ENCODE measurements around the gene PDGFRB.
"Not testable (repeated sequence)": the region's sequence is repeated elsewhere in the genome, so short reads cannot be mapped to it uniquely, and the experiment has no call there.

The PDGFRB gene

GRCh38 chr5:150108711-150109514 is 46.7 kb downstream of the PDGFRB start:
- Mint-ChIP-seq H3K4me1 (ENCODE audit: low read depth) (peaks cover 4% of the 10 kb centered on the region), H3K27ac (no peak overlapping the region), H3K4me3 (no peak overlapping the region), H3K27me3 (ENCODE audit: low read depth) (peaks cover 2% of the 10 kb centered on the region), H3K9me3 (no peaks in the 10 kb centered on the region), H3K36me3 (ENCODE audit: low read depth) (no peaks in the 10 kb centered on the region)
- no peak for DNase-seq (ENCODE audit: low spot score)

DNA sequence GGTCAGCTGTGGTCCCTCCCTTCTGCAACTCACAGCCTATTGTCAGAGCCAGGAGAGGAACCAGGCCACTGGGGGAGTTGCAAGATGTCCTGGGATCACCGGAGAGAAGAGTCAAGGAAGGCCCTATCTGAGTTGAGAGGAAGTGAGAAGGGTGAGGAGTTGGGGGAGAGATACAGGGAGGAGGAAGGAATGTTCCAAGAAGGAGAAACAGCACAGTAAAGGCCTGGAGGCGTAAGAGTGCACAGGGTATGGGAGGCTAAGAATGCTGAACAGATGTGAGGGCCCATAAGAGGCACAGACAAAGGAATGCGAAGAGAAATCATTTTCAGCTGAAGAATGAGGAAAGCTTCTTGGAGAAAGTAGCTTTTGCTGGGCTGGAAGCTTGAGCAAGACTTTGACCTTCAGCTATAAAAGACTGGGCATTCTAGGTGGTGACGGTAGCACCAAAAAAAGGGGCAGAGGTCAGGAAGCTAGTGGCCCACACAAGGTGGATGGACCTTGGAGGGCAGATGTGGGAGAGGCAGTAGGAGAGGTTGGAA is 47.7 kb downstream of the PDGFRB start:
- Mint-ChIP-seq H3K4me3 (no peak overlapping the region), H3K27ac (no peak overlapping the region), H3K4me1 (ENCODE audit: low read depth) (peaks cover 4% of the 10 kb centered on the region), H3K36me3 (ENCODE audit: low read depth) (no peaks in the 10 kb centered on the region), H3K27me3 (ENCODE audit: low read depth) (peaks cover 2% of the 10 kb centered on the region), H3K9me3 (no peaks in the 10 kb centered on the region)
- DNase-seq (ENCODE audit: low spot score) = no peak

GRCh38 chr5:150106674-150107426 is 48.8 kb downstream of the PDGFRB start:
- no peak overlapping the region for H3K4me3 Mint-ChIP-seq

GRCh38 chr5:150105928-150106615 is 49.6 kb downstream of the PDGFRB start:
- no peak for DNase-seq (ENCODE audit: low spot score)
- no peak overlapping the region for H3K4me3 Mint-ChIP-seq
- no peak overlapping the region for H3K27ac Mint-ChIP-seq
- H3K27me3 Mint-ChIP-seq (ENCODE audit: low read depth) = peaks cover 2% of the 10 kb centered on the region
- no peaks in the 10 kb centered on the region for H3K36me3 Mint-ChIP-seq (ENCODE audit: low read depth)
- H3K4me1 Mint-ChIP-seq (ENCODE audit: low read depth) = peaks cover 4% of the 10 kb centered on the region
- no peaks in the 10 kb centered on the region for H3K9me3 Mint-ChIP-seq

More at GRCh38 chr5:150106674-150107426, 48.8 kb downstream of the PDGFRB start:
- Mint-ChIP-seq H3K27me3 (ENCODE audit: low read depth) (peaks cover 2% of the 10 kb centered on the region), H3K9me3 (no peaks in the 10 kb centered on the region), H3K27ac (no peak overlapping the region), H3K36me3 (ENCODE audit: low read depth) (no peaks in the 10 kb centered on the region), H3K4me1 (ENCODE audit: low read depth) (peaks cover 4% of the 10 kb centered on the region)
- DNase-seq (ENCODE audit: low spot score) = no peak

- peaks cover 4% of the 10 kb centered on the region for H3K4me1 Mint-ChIP-seq (ENCODE audit: low read depth)
- H3K4me3 Mint-ChIP-seq = no peak overlapping the region
- H3K9me3 Mint-ChIP-seq = no peaks in the 10 kb centered on the region
- no peaks in the 10 kb centered on the region for H3K36me3 Mint-ChIP-seq (ENCODE audit: low read depth)
- no peak overlapping the region for H3K27ac Mint-ChIP-seq
- DNase-seq (ENCODE audit: low spot score) = no peak
- H3K27me3 Mint-ChIP-seq (ENCODE audit: low read depth) = peaks cover 5% of the 10 kb centered on the region
Observed at GRCh38 chr5:150104550-150104870, 51.1 kb downstream of the PDGFRB start.

GRCh38 chr5:150103678-150104549 is 51.7 kb downstream of the PDGFRB start:
- no peaks in the 10 kb centered on the region for H3K36me3 Mint-ChIP-seq (ENCODE audit: low read depth)
- H3K4me1 Mint-ChIP-seq (ENCODE audit: low read depth) = peaks cover 4% of the 10 kb centered on the region
- no peak overlapping the region for H3K4me3 Mint-ChIP-seq
- DNase-seq (ENCODE audit: low spot score) = no peak
- H3K27me3 Mint-ChIP-seq (ENCODE audit: low read depth) = peaks cover 6% of the 10 kb centered on the region
- H3K9me3 Mint-ChIP-seq = no peaks in the 10 kb centered on the region
- H3K27ac Mint-ChIP-seq = no peak overlapping the region

DNA sequence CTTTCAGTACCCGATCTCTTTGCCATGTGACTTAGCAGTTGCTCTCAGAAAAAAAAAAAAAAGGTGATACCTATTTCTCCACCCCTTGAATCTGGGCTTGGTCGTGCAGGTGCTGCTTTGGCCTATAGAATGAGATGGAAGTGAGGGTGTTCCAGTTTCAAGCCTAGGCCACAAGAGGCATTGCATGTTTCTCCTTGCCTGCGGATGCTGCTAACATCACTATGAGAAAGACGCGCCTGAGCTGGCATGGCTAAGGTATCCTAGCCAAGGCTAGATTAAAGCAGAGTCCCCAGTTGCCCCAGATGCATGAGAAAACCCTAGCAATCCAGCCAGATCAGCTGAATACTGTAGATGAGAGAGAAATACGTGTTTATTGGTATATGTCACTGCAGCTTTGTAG is 54.6 kb downstream of the PDGFRB start:
- Mint-ChIP-seq H3K4me1 (ENCODE audit: low read depth) (peaks cover 1% of the 10 kb centered on the region), H3K27ac (no peak overlapping the region), H3K4me3 (no peak overlapping the region), H3K36me3 (ENCODE audit: low read depth) (no peaks in the 10 kb centered on the region), H3K9me3 (no peaks in the 10 kb centered on the region), H3K27me3 (ENCODE audit: low read depth) (peaks cover 23% of the 10 kb centered on the region)
- no peak for DNase-seq (ENCODE audit: low spot score)

GRCh38 chr5:150097152-150097551 is 58.5 kb downstream of the PDGFRB start:
- no peak for DNase-seq (ENCODE audit: low spot score)
- H3K27ac Mint-ChIP-seq = no peak overlapping the region
- no peak overlapping the region for H3K4me3 Mint-ChIP-seq
- peaks cover 1% of the 10 kb centered on the region for H3K4me1 Mint-ChIP-seq (ENCODE audit: low read depth)
- no peaks in the 10 kb centered on the region for H3K36me3 Mint-ChIP-seq (ENCODE audit: low read depth)
- peaks cover 32% of the 10 kb centered on the region for H3K27me3 Mint-ChIP-seq (ENCODE audit: low read depth)
- H3K9me3 Mint-ChIP-seq = no peaks in the 10 kb centered on the region

- no peak overlapping the region for H3K27ac Mint-ChIP-seq
Observed at GRCh38 chr5:150092159-150092787, 63.4 kb downstream of the PDGFRB start.

GRCh38 chr5:150085950-150086715 is 69.5 kb downstream of the PDGFRB start, which contains the start of gene CSF1R:
Gene CSF1R, minus strand, starts transcription at chr5:150086554. Its CDS starts 127 bp downstream, at chr5:150086427.
- peaks cover 3% of the 10 kb centered on the region for H3K4me1 Mint-ChIP-seq (ENCODE audit: low read depth)
- no peak within 1 kb of the TSS for H3K4me3 Mint-ChIP-seq
- no peak for DNase-seq (ENCODE audit: low spot score)
- H3K27ac Mint-ChIP-seq = no peak within 1 kb of the TSS
- H3K9me3 Mint-ChIP-seq = no peaks in the 10 kb centered on the region
- H3K36me3 Mint-ChIP-seq (ENCODE audit: low read depth) = no peaks in the 10 kb centered on the region
- H3K27me3 Mint-ChIP-seq (ENCODE audit: low read depth) = peaks cover 27% of the 10 kb centered on the region

More at GRCh38 chr5:150092159-150092787, 63.4 kb downstream of the PDGFRB start:
- peaks cover 1% of the 10 kb centered on the region for H3K4me1 Mint-ChIP-seq (ENCODE audit: low read depth)
- H3K4me3 Mint-ChIP-seq = no peak overlapping the region
- no peaks in the 10 kb centered on the region for H3K9me3 Mint-ChIP-seq
- peaks cover 32% of the 10 kb centered on the region for H3K27me3 Mint-ChIP-seq (ENCODE audit: low read depth)
- H3K36me3 Mint-ChIP-seq (ENCODE audit: low read depth) = no peaks in the 10 kb centered on the region
- no peak for DNase-seq (ENCODE audit: low spot score)

DNA sequence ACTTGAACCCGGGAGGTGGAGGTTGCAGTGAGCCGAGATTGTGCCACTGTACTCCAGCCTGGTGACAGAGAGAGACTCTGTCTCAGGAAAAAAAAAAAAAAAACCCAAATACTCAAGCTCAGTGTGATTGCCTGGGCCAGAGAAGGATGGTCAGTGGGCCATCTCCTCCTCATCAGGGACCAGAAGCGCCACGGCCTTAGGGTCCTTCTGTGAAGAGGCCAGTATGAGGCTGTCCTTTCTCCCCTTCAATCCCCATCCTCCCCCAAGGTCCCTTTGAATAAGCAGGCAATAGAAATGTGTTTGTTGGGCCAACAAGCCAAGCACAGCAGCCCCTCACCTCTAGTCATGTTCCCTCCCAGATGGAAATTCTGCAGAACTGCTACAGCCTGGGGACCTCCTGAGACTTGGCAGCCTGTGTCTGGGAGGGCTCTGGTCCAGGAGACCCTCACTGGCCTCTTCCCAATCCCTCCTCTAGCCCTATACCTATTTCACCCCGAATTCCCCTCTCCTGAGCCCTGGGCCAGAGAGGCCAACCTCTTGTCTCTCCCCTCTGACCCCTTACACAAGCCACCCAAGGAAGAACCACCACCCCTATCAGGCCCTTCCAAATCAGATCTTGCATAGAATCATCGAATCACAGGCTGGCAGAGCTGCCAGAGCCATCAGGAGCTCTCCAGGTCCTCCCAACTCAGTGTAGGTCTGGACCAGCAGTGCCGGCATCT is 70.3 kb downstream of the PDGFRB start:
- DNase-seq (ENCODE audit: low spot score) = no peak
- Mint-ChIP-seq H3K27ac (no peak overlapping the region), H3K36me3 (ENCODE audit: low read depth) (no peaks in the 10 kb centered on the region), H3K27me3 (ENCODE audit: low read depth) (peaks cover 23% of the 10 kb centered on the region), H3K9me3 (no peaks in the 10 kb centered on the region), H3K4me3 (no peak overlapping the region), H3K4me1 (ENCODE audit: low read depth) (peaks cover 3% of the 10 kb centered on the region)

- not testable (repeated sequence) for H3K9me3 Mint-ChIP-seq; H3K36me3 Mint-ChIP-seq (ENCODE audit: low read depth); H3K4me3 Mint-ChIP-seq; H3K4me1 Mint-ChIP-seq (ENCODE audit: low read depth); H3K27ac Mint-ChIP-seq; DNase-seq (ENCODE audit: low spot score)
- H3K27me3 Mint-ChIP-seq (ENCODE audit: low read depth) = peaks cover 23% of the 10 kb centered on the region
Observed at GRCh38 chr5:150084754-150085153, 70.9 kb downstream of the PDGFRB start.
